22Rv1 (cell line): ENCODE data around the gene PARD3B.

Experiments
- CTCF ChIP-seq: fragments of 450-650 bp; IDR thresholded peaks from 2 replicates; pipeline ENCODE4 v1.5.1; 2017; ENCODE audit warnings: mild to moderate bottlenecking
- ZFX ChIP-seq: fragments of 450-650 bp; IDR thresholded peaks from 2 replicates; pipeline ENCODE4 v1.6.1; 2017; ENCODE audit warnings: antibody characterized with exemption, borderline replicate concordance

GRCh38 chr2:205292665-205293295 is 747.5 kb downstream of the PARD3B start:
- TF ChIP-seq CTCF, result no peak
- no peak for TF ChIP-seq ZFX
